PC-9 (cell line): ENCODE results near the gene SEC14L3.

ENCODE experiments used
- CTCF ChIP-seq: fragments of 200-600 bp; sonication (generic); conservative IDR thresholded peaks from 2 replicates; pipeline ENCODE4 v1.6.1; 2017; ENCODE audit warnings: mixed run types, antibody characterized with exemption, mild to moderate bottlenecking, moderate library complexity
- EZH2 ChIP-seq: fragments of 200-600 bp; sonication (generic); IDR thresholded peaks from 2 replicates; pipeline ENCODE4 v1.8.0; 2017; ENCODE audit warnings: antibody characterized with exemption, low read depth

- TF ChIP-seq CTCF (no peak), EZH2 (no peak)
Measured at GRCh38 chr22:30507670-30508069, 35.9 kb upstream of the SEC14L3 start.
